ENCODE data around the gene PLK5. TPM values are rescaled to one million over a fixed set of nuclear protein-coding genes. Genes with fewer than 3 reads are reported as not detected.

Gene PLK5
- total RNA-seq, 1 donor from 2014 or later, result 0.09 TPM

- Histone ChIP-seq H3K4me3 (ENCODE audit: insufficient read depth, low read depth, low read length) (no peak overlapping the region), H3K27ac (ENCODE audit: low read depth, low read length) (no peak overlapping the region), H3K79me2 (ENCODE audit: insufficient read depth, low read length) (no peaks in the 10 kb centered on the region), H3K9ac (ENCODE audit: low read length) (no peak overlapping the region), H4K20me1 (ENCODE audit: insufficient read depth, low read length) (no peaks in the 10 kb centered on the region), H3K4me2 (ENCODE audit: low read length) (no peak overlapping the region), H3K4me1 (ENCODE audit: insufficient read depth, low read length) (peaks cover 8% of the 10 kb centered on the region), H3K27me3 (ENCODE audit: insufficient read depth, low read length) (peaks cover 5% of the 10 kb centered on the region), H2AFZ (ENCODE audit: low read depth, low read length) (no peak overlapping the region), H3K36me3 (ENCODE audit: insufficient read depth, low read length) (no peaks in the 10 kb centered on the region), H3K9me3 (ENCODE audit: insufficient read depth, low read depth, low read length) (no peaks in the 10 kb centered on the region)
- TF ChIP-seq EZH2 (IDR thresholded peaks at IDR 0.05; ENCODE audit: insufficient read depth, low read length) (no peak), CTCF (IDR thresholded peaks at IDR 0.05; ENCODE audit: insufficient read depth, low read depth, low read length) (no peak)
- Mint-ChIP-seq H3K27me3 (ENCODE audit: low read depth, unreplicated experiment) (peaks cover 15% of the 10 kb centered on the region), H3K36me3 (ENCODE audit: low read depth, unreplicated experiment) (peaks cover 2% of the 10 kb centered on the region), H3K4me1 (ENCODE audit: low read depth, unreplicated experiment) (peaks cover 3% of the 10 kb centered on the region), H3K9me3 (ENCODE audit: unreplicated experiment) (no peaks in the 10 kb centered on the region), H3K27ac (ENCODE audit: unreplicated experiment) (no peak overlapping the region), H3K4me3 (ENCODE audit: unreplicated experiment) (no peak overlapping the region)
- FAIRE-seq, result no peak
- DNase-seq (ENCODE audit: low read depth), result no peak
Measured at GRCh38 chr19:1495051-1495798, 28.7 kb upstream of the PLK5 start.

GRCh38 chr19:1495799-1496713, 27.8 kb upstream of the PLK5 start:
- no peaks in the 10 kb centered on the region for H3K9me3 Mint-ChIP-seq (ENCODE audit: unreplicated experiment)
- Histone ChIP-seq H3K27ac (ENCODE audit: low read depth, low read length) (no peak overlapping the region), H3K4me1 (ENCODE audit: insufficient read depth, low read length) (peaks cover 6% of the 10 kb centered on the region), H3K4me3 (ENCODE audit: insufficient read depth, low read depth, low read length) (no peak overlapping the region), H3K9me3 (ENCODE audit: insufficient read depth, low read depth, low read length) (no peaks in the 10 kb centered on the region), H3K9ac (ENCODE audit: low read length) (no peak overlapping the region), H3K4me2 (ENCODE audit: low read length) (no peak overlapping the region), H3K79me2 (ENCODE audit: insufficient read depth, low read length) (no peaks in the 10 kb centered on the region), H2AFZ (ENCODE audit: low read depth, low read length) (no peak overlapping the region), H3K36me3 (ENCODE audit: insufficient read depth, low read length) (no peaks in the 10 kb centered on the region), H4K20me1 (ENCODE audit: insufficient read depth, low read length) (no peaks in the 10 kb centered on the region), H3K27me3 (ENCODE audit: insufficient read depth, low read length) (peaks cover 5% of the 10 kb centered on the region)
- FAIRE-seq (no peak), DNase-seq (ENCODE audit: low read depth) (no peak)
- no peak for TF ChIP-seq EZH2 (IDR thresholded peaks at IDR 0.05; ENCODE audit: insufficient read depth, low read length)
- no peak for TF ChIP-seq CTCF (IDR thresholded peaks at IDR 0.05; ENCODE audit: insufficient read depth, low read depth, low read length)
- H3K27me3 Mint-ChIP-seq (ENCODE audit: low read depth, unreplicated experiment), result peaks cover 15% of the 10 kb centered on the region
- peak overlapping the region; percentile 4 for H3K27ac Mint-ChIP-seq (ENCODE audit: unreplicated experiment)
- H3K36me3 Mint-ChIP-seq (ENCODE audit: low read depth, unreplicated experiment), result no peaks in the 10 kb centered on the region
- peaks cover 3% of the 10 kb centered on the region for H3K4me1 Mint-ChIP-seq (ENCODE audit: low read depth, unreplicated experiment)
- no peak overlapping the region for H3K4me3 Mint-ChIP-seq (ENCODE audit: unreplicated experiment)

Measured in astrocyte (in vitro differentiated cells and primary cell).